ENCODE results near the gene ADAMTS18.

DNA sequence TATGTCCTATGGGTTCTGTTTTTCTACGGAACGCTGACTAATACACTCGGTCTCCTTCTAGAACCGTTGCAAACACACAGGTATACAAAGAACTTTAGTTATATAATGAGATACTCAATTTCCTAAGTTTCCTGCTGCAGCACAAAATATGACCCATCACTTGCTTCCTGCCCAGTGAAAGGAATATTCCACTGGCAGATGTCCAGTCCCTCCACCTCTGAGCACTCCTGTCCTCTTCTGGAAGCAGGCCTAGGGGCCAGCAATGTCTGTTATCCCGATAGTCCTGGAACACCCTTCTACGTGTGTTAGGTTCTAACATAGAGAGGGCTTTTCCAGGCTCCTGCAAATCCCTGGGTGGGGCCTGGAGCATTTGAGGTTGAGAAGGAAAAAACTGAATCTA lies 32.7 kb downstream of the ADAMTS18 start:
- TF ChIP-seq, protein P1, sequence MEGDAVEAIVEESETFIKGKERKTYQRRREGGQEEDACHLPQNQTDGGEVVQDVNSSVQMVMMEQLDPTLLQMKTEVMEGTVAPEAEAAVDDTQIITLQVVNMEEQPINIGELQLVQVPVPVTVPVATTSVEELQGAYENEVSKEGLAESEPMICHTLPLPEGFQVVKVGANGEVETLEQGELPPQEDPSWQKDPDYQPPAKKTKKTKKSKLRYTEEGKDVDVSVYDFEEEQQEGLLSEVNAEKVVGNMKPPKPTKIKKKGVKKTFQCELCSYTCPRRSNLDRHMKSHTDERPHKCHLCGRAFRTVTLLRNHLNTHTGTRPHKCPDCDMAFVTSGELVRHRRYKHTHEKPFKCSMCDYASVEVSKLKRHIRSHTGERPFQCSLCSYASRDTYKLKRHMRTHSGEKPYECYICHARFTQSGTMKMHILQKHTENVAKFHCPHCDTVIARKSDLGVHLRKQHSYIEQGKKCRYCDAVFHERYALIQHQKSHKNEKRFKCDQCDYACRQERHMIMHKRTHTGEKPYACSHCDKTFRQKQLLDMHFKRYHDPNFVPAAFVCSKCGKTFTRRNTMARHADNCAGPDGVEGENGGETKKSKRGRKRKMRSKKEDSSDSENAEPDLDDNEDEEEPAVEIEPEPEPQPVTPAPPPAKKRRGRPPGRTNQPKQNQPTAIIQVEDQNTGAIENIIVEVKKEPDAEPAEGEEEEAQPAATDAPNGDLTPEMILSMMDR (IDR thresholded peaks at IDR 0.05 in 2 of 3, conservative IDR thresholded peaks at IDR 0.05 in 1 of 3; ENCODE audit: insufficient read depth in 2 of 3, low read depth in 1 of 3, low read length in 3 of 3) = no peak
- TF ChIP-seq CHD4 (IDR thresholded peaks at IDR 0.05; ENCODE audit: insufficient read depth, insufficient replicate concordance, low read depth, low read length, poor library complexity, severe bottlenecking) (no peak), RUNX1 (IDR thresholded peaks at IDR 0.05; ENCODE audit: low read depth) (no peak), JUND (IDR thresholded peaks at IDR 0.05; ENCODE audit: borderline replicate concordance, low read depth, low read length) (no peak), JUND (tag; IDR thresholded peaks at IDR 0.05; ENCODE audit: borderline replicate concordance, low read depth, low read length) (no peak), YY1 (IDR thresholded peaks at IDR 0.05; ENCODE audit: borderline replicate concordance in 1 of 3, control insufficient read depth in 1 of 3, extremely low read depth in 1 of 3, insufficient read depth in 3 of 3, insufficient read length in 1 of 3, insufficient replicate concordance in 2 of 3, low read depth in 1 of 3, low read length in 2 of 3) (no peak), FOXM1 (IDR thresholded peaks at IDR 0.05; ENCODE audit: low read depth) (no peak), FOXM1 (CRISPR knock-in tag; IDR thresholded peaks at IDR 0.05; ENCODE audit: low read depth) (no peak), ZFP30 (CRISPR knock-in tag; IDR thresholded peaks at IDR 0.05; ENCODE audit: borderline replicate concordance) (no peak), ZNF780A (CRISPR knock-in tag; IDR thresholded peaks at IDR 0.05) (no peak)
